ENCODE measurements around the gene DOCK2.
"Not testable (repeated sequence)": the region's sequence is repeated elsewhere in the genome, so short reads cannot be mapped to it uniquely, and the experiment has no call there.

Gene DOCK2

DNA sequence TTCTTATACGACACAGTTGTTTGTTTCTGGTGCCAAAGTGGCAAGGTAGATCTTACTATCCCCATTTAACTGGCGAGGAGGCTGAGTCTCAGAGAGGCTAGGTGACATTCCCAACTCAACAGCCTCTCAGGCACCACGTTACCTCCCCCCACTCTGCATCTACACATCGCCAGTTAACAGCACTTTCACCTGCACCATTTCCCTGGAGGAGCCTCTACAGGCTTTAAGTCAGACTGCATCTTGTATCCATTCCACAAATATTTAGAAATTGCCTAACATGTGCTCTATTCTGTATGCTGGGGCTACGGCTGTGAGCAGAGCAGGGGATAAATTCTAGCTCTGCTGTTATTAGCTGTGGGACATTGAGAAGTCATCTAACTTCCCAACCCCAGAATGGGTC, 174.6 kb downstream of the DOCK2 start:
- DNase-seq, result no peak

DNA sequence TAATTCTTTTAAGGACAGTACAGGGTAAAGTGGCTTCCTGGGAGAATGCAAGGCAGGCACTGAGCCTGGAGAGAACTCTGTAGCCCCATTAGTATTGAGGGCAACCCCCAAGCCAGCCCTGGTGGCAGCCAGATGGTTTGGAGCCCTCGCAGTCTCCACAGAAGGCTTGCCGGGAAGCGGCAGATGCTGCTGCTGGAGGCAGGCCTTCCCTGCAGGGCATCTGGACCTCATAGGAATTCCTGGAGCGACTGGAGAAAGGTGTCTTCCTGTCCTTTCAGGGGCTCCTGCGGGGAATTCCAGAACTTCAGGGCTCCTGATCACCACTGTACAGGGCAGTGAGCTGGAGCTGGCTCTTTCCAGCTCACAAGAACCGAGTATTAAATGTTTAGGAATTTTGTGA, 175.7 kb downstream of the DOCK2 start:
- no peak for DNase-seq

DNA sequence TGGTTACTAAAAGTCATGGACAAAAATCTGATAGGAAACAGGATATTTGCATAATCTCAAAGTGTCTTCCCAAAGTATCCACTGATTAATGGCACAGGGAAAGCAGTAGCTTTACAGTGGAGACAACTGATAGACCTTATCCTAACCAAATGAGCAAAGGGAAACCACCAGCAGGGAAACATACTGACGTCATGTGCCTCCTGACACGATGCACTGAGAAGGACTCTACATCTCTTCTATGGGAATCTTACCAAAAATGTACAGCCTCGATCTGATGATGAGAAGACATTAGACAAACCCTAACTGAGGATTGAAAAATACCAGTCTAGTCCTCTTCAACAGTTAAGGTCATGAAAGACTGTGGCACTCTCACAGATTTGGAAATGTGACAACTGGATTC, 177.0 kb downstream of the DOCK2 start:
- DNase-seq, result no peak

DNA sequence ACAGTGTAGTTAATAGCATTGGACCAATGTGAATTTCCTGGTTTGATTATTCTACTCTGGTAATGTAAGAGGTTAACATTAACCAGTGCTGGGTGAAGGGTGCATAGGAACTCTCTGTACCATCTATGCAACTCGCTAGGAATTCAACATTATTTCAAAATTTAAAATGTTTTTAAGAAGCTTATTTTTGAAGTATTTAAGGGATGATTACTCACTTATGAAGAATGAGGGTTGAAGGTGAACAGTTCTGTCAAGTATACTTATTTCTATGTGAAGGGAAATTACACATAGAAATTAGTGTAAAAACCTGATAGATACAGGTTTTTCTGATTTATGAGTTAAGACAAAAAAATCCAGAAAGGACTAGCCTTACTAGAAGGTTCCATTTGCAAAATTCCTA, 177.4 kb downstream of the DOCK2 start:
- DNase-seq, result no peak

DNA sequence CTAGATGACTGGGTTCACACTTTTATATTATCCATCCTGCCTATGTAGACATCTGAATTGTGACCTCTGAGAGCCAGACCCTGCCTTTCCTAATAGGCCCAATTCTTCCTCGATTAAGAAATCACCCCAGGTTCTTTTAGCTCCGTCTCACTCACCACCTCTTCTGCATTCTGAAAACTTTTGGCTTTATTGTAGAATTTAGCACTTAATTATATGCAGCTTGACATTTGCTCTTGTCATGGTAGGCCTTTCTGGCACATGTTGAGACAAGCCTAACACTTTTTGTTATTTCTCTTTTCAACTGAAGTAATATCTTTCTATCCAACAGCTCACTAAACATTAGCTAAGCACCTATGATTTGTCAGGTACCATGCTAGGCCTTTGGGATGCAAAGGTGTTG, 180.0 kb downstream of the DOCK2 start:
- DNase-seq, result no peak

DNA sequence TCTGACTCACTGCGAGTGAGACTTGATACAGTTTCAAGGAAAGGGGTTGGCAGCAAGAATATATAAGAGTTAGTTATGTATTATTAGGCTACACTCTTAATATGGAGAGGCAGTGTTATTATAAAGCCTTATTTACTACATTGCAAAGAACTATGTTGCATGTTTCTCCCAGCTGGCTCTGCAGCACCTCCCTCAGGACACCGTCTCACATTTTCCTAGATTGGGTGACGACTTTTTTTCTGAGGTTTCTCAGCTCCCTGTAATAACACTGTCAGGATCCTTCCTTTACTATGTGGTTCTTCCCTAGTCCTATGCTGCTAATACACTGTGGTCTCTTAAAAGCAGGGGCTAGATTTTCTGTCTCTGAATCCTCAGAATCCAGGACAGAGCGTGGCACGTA, 189.5 kb downstream of the DOCK2 start:
- no peak for DNase-seq

DNA sequence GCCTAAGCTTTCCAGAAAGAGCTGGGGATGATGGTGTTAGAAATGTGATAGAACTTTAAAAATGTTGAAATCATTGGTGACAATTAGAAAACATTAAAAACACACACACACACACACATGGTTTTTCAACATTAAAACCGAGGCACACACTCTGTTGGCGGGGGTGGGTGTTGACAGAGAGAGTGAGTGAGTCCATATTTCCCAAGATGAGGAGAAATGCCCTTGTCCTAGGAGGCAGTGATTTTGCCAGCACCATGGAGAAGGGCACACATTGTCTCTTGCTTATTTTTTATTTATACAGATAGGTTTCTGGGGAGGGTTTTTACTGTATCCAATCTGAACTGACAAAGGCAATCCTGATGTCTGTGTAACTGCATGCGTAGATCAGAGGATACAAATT, 190.7 kb downstream of the DOCK2 start:
- DNase-seq, result no peak

DNA sequence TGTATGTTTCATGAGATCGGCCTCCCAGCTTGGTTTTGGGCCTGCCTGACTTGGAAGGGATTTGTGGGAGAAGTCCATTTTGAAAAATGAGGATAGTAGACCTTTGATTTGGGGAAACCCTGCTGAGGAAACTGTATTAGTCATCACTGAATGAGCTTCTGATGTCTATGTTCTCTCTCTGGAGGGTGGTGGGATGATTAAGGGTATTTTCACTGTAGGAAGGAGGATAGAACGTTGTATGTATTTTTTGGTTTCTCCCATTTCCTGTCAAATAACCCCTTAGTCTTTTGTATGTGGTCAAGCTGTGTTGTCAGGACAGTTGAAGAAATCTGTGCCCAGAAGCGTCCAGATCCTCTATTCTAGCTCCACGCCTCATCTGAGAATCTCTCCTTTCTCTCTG, 191.3 kb downstream of the DOCK2 start:
- DNase-seq, result no peak

DNA sequence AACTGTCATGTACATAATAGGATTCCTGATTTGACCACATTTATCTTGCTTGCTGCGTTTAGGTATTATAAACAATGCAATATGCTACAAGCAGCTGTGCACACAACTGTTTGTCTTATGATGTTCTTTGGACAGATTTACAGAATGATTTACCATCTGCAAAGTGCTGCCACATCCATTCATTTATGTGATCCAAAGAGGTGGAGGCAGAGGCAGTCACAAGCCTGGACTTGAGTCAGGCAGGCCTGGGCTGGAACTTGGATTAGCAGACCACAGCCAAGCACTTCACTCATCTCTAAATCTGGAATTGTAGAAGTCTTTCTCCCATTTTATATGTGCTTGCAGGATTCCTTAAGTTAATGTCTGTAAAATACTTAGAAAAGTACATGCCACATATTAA, 194.3 kb downstream of the DOCK2 start:
- no peak for DNase-seq

DNA sequence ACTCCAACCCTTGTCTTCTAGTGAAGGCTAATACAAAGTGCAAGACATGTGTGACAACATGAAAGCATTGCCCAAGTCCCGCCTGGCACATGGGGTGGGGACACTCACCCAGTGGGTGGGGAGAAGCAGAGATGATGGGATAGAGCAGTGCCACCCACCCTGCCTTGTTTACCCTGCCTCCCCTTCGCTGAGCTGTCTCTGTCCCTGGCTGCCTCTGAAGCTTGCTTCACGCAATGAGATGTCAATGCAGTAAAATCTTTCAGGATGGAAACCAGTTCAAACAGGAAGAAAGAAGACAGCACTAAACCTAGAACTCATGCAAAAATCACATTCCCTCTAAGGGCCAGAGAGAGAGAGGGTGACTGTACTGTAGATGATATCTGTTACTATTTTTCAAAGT, 195.2 kb downstream of the DOCK2 start:
- no peak for DNase-seq

DNA sequence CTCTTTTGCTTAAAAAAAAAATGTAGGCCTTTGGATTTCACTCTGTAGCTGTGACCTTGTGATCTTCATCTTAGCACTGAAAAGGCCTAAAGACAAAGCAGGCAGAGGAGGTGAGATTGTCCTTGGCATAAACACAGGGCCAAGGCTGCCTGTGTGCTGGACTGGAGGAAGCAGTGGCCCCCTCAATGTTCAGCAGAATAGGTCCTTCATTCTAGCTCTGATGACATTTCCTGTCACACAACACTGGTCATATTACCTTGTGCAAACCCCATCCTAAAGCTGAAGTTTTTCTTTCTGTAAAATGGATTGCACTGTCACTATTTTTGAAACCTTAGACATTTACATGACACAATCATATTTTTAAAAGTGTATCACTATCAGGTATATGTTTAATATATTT, 195.8 kb downstream of the DOCK2 start:
- DNase-seq, result no peak

DNA sequence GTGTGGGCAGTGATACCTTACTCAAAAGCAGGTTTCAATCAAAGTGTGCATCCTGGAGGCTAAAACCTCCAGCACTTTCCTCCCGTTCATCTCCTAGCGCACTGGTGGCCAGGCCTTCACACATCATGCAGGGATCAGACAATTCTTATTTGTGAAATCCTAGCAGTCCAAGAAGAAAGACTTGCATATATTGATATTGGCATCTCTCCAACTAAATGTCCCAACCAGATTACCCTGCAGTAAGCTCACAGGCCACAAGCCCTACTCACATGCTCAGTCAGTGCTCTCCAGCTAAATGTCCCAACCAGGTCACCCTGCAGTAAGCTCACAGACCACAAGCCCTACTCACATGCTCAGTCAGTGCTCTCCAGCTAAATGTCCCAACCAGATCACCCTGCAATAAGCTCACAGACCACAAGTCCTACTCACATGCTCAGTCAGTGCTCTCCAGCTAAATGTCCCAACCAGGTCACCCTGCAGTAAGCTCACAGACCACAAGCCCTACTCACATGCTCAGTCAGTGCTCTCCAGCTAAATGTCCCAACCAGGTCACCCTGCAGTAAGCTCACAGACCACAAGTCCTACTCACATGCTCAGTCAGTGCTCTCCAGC, 196.7 kb downstream of the DOCK2 start:
- DNase-seq, result not testable (repeated sequence)

DNA sequence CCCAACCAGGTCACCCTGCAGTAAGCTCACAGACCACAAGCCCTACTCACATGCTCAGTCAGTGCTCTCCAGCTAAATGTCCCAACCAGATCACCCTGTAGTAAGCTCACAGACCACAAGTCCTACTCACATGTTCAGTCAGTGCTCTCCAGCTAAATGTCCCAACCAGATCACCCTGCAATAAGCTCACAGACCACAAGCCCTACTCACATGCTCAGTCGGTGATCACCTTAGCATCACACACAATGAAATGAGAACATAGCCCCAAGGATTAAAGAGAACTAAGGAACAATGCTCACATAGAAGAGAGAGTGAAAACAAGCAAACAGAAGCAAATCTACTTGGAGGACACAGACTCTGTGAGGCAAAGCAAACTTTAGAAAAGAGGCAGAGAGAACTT, 197.5 kb downstream of the DOCK2 start:
- DNase-seq, result not testable (repeated sequence)

DNA sequence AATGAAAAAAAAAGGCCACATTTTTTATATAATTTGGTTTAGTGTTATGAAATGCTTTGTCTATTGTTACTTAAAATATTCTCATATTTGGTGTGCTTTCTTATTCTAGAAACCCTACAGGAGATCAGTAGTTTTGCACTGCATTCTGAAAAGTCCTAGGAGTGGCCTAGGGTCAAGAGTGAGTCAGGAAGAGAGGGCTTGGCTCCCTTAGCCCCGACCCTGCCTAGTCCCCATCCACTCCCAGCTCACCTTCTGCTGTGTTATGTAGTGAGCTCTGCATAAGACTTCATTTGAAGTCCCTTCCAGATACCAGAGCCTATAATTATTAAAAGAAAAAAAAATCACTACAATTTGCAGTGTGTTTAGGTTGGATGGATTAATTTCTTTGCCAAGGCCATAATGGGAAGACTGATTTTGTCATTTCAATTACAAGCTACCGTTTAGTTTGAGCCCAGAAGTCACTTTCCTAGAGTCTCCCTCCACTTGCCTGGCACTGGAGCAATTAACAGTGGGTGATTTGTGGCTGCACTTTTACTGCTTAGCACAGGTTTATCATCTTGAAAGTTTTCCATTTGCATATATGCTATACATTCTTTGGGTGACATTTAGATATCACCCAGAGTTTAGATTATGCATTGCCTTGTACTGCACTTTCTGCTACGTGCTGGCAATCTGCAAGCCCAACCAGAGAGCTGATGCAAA, 199.9 kb downstream of the DOCK2 start:
- DNase-seq, result no peak

DNA sequence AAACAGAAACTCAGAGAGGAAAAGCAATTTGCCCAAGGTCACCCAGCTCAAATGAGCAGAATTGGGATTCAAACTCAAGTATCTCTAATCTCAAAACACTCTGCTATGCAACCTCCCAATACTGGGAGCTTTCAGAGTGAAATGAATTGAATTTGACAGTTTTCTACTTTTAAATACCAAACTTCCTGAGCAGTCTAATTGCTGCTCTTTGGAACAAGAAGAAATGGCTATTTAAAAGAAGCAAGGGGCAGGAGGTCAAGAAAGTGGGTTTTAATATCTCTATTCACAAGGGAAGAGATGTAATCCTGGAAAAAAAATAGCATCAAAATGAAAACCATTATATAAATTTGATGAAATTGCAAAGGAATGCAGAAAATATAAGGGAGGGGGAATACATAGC, 200.6 kb downstream of the DOCK2 start:
- DNase-seq, result no peak

DNA sequence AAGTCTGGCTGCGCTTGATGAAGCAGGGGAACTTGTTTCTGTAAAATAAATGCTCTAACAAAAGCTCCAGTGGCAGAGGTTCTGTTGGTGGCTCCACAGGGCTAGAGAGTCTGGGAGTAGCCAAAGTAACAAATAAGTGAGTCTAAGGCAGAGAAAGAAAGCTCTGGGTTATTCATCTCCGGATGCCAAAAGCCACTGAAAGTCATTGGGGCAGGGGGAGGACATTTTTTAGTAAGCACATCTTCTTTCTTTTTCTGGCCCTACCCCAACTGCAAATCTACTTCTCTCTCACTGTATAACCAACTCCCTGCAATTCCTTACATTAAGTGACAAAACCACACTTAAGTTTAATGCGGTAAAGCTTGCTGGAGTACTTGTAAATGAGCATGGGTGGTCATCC, 201.6 kb downstream of the DOCK2 start:
- no peak for DNase-seq

DNA sequence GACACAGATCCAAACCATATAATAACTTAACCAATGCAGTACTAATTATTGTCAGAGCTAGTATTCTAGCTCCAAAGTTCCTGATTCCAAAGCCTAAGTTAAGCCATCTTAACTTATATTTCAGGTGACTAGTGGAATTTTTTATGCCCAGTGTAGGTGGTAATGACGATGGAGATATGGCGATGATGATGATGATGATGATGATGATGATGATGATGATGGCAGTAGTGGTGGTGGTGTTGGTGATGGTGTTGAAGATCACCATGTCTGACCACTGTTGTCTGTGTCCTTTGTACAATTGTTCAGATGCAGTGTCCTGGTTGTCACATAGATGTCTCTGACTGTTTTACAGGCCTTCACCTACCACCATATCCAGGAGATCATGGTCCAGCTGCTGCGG, 203.3 kb downstream of the DOCK2 start:
- no peak for DNase-seq

DNA sequence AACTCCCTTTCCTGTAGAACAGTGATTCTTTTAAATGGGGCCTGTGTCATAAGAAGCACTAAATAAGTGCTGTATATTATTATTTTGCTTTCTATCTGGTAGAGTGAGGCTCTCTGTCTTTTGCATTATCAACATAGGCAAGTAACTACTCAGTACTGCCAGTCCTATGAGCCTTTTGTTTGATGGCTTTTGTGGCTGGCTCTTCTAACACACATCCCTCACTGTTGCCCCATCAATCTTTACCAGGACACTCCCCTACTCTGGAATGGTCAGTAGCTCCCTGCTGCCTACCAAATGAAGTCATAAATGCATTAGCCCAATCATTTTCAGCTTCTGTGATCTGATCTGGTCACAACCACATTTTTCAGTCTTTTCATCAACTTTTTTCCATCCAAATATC, 205.6 kb downstream of the DOCK2 start:
- DNase-seq, result no peak

DNA sequence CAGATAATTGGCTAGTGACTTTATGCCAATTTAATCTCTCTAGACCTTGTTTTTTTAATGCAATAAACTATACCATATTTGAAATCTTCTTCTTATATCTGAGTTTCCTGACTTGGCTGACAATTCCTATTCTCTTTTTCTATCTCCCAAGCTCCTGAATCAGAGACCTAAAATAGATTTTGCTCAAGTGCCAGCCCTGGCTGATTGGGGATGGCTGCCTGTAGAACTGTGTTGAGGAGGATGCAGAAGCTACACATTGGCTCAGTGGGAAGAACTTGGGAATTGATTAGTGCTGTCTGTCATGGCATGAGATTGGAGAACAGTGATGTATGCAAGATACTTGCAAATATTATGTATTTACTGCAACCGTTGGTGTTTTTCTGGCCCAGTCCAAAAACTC, 210.4 kb downstream of the DOCK2 start:
- no peak for DNase-seq

DNA sequence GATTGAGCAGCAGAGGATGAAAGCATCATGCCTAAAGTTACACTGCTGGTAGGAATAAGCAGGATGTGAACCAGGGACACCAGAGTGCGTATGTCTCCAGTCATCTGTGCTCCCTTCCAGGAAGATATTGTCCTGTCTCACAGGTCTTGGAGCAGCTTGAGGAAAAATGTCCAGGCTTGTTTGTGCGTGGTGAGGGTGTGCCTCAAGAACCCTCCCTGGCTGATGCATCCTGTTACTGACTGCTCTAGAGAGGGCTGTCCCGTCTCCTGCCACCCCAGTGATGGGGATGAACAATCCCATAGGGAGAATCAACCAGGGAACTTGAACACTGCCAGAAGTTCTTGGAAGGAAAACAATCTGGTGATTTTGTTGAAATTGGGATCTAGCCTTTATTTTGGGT, 211.2 kb downstream of the DOCK2 start:
- no peak for DNase-seq

DNA sequence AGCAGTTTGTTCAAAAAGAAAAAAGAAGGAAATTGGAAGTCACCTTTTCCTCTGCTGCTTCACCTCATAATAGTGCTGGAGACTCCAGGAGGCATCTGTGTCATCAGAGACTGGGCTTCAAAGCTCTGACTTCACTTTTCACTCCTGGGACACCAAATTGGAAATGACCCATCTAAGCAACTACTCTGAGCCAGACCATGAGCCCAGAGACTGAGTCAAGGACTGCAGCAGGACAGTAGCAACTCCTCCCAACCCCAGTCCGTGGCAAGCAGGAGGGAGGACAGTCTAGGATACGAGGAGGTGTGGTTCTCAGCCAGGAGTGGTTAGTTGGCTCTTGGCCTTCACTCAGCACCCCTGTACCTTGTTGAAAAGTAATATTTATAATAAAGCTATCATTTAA, 211.7 kb downstream of the DOCK2 start:
- no peak for DNase-seq

DNA sequence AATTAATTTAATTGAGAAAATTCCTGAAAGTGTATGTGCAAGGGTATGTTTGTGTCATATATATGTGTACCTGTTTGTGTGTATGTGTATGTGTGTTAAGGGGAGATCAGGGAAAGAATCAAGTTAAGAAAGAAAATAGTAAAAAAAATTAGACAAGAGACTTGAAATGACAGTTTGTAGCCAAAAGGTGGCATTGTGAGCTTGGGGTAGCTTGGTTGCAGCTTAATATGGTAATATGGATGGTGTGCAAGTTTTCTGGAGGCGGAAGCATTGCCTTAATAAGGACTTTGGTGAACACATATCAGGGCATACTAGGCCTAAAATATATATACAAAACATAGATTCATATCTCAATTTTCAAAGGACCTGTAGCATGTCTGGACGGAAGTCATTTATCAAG, 213.3 kb downstream of the DOCK2 start:
- DNase-seq, result no peak

DNA sequence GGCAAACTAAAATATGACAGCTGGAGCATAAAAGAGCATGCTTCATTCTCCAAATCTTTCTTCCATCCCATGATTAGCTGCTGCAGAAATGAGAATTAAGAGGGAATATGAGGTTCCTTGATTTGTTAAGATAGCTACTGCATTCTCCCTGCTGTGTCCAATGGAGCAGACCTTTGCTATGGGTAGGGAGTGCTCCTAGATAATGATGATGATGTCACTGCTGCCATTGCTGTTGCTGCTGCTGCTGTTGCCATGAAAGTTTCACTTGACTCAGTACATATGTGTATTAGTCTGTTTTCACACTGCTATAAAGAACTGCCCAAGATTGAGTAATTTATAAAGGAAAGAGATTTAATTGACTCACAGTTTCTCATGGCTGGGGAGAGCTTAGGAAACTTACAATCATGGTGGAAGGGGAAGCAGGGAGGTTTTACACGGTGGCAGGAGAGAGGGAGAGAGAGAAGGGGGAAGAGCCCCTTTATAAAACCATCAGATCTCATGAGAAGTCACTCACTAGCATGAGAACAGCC, 214.3 kb downstream of the DOCK2 start:
- no peak for DNase-seq

All from nucleus accumbens (tissue), 56 donors.